ENCODE data around the gene DUS4L. TPM values are rescaled to one million over a fixed set of nuclear protein-coding genes. Genes with fewer than 3 reads are reported as not detected.
A peak's percentile ranks its signal among the peaks of the same experiment; 100 is the strongest.

Gene DUS4L
- total RNA-seq, 1 experiment from 2014 or later: 10.2 TPM

GRCh38 chr7:107581387-107582013 is 17.7 kb downstream of the DUS4L start:
- H3K9ac ChIP-seq (ENCODE audit: low read length): peak overlapping the region; percentile 89
- ChIA-PET CTCF (no interaction called here), POLR2A (ENCODE audit: unreplicated experiment) (interaction anchor here (0.6 kb wide), 1 partner anchor 16 kb away, joined by 5 read pairs; no protein-coding TSS in a partner anchor)

GRCh38 chr7:107582875-107583274 is 19.1 kb downstream of the DUS4L start:
- POLR2A ChIA-PET (ENCODE audit: unreplicated experiment): no interaction called here
- Histone ChIP-seq H3K9me2 (replicated peaks; ENCODE audit: low read length) (no peaks in the 10 kb centered on the region), H3K27me3 (ENCODE audit: low read length) (no peaks in the 10 kb centered on the region), H3K9ac (ENCODE audit: low read length) (no peak overlapping the region), H3K79me2 (ENCODE audit: low read length) (peaks cover 32% of the 10 kb centered on the region), H3K4me2 (ENCODE audit: low read length) (peak overlapping the region; percentile 38; the same call in 1 of the 2 replicates), H3K4me1 (ENCODE audit: insufficient read depth, low read length) (peaks cover 13% of the 10 kb centered on the region), H4K20me1 (ENCODE audit: low read length) (no peaks in the 10 kb centered on the region), H2AFZ (ENCODE audit: low read length) (no peak overlapping the region), H3K36me3 (ENCODE audit: low read depth, low read length) (peaks cover 9% of the 10 kb centered on the region; the same call in 1 of the 2 replicates), H3F3A (ENCODE audit: low read length, unreplicated experiment) (no peaks in the 10 kb centered on the region), H3K4me3 (ENCODE audit: low read length) (no peak overlapping the region), H3K9me3 (ENCODE audit: low read length) (no peaks in the 10 kb centered on the region), H3K27ac (ENCODE audit: low read length) (no peak overlapping the region)
- TF ChIP-seq EZH2 (IDR thresholded peaks at IDR 0.05; ENCODE audit: low read length, unreplicated experiment) (no peak), EZH2phosphoT487 (IDR thresholded peaks at IDR 0.05; ENCODE audit: borderline replicate concordance, low read length) (no peak), CTCF (conservative IDR thresholded peaks at IDR 0.05; ENCODE audit: low read depth, low read length) (no peak)
- no TSS peak for BruUV-seq (replicated peaks)
- CTCF ChIA-PET: no interaction called here
- intact Hi-C loops (cut with micrococcal nuclease): loop anchor here (5.0 to 10.0 kb wide), 2 partner anchors 74 to 292 kb away; no protein-coding TSS in a partner anchor
- ATAC-seq (no peak), DNase-seq (no peak)

More at GRCh38 chr7:107581387-107582013, 17.7 kb downstream of the DUS4L start:
- Histone ChIP-seq H3K4me1 (ENCODE audit: insufficient read depth, low read length) (peaks cover 19% of the 10 kb centered on the region), H4K20me1 (ENCODE audit: low read length) (no peaks in the 10 kb centered on the region), H3F3A (ENCODE audit: low read length, unreplicated experiment) (no peaks in the 10 kb centered on the region), H3K27ac (ENCODE audit: low read length) (no peak overlapping the region), H3K4me2 (ENCODE audit: low read length) (peak overlapping the region; percentile 95), H3K27me3 (ENCODE audit: low read length) (no peaks in the 10 kb centered on the region), H3K36me3 (ENCODE audit: low read depth, low read length) (peaks cover 10% of the 10 kb centered on the region; the same call in 1 of the 2 replicates), H3K9me2 (replicated peaks; ENCODE audit: low read length) (no peaks in the 10 kb centered on the region), H3K9me3 (ENCODE audit: low read length) (no peaks in the 10 kb centered on the region), H3K79me2 (ENCODE audit: low read length) (peaks cover 32% of the 10 kb centered on the region), H2AFZ (ENCODE audit: low read length) (no peak overlapping the region), H3K4me3 (ENCODE audit: low read length) (peak overlapping the region; percentile 93)
- intact Hi-C loops (cut with micrococcal nuclease): loop anchor here (1.0 to 10.0 kb wide), 5 partner anchors 17 to 293 kb away; no protein-coding TSS in a partner anchor
- DNase-seq (peak; percentile 31), ATAC-seq (no peak)
- BruUV-seq (replicated peaks): no TSS peak
- TF ChIP-seq CTCF (conservative IDR thresholded peaks at IDR 0.05; ENCODE audit: low read depth, low read length) (no peak), EZH2phosphoT487 (IDR thresholded peaks at IDR 0.05; ENCODE audit: borderline replicate concordance, low read length) (no peak), EZH2 (IDR thresholded peaks at IDR 0.05; ENCODE audit: low read length, unreplicated experiment) (no peak)

- H3F3A ChIP-seq (ENCODE audit: low read length, unreplicated experiment): no peaks in the 10 kb centered on the region
- no peak overlapping the region for H3K27ac ChIP-seq (ENCODE audit: low read length)
- ATAC-seq: no peak
- CTCF ChIA-PET: no interaction called here
- no peaks in the 10 kb centered on the region for H3K9me3 ChIP-seq (ENCODE audit: low read length)
- no peaks in the 10 kb centered on the region for H4K20me1 ChIP-seq (ENCODE audit: low read length)
- H3K36me3 ChIP-seq (ENCODE audit: low read depth, low read length): peaks cover 9% of the 10 kb centered on the region; the same call in 1 of the 2 replicates
- no peaks in the 10 kb centered on the region for H3K27me3 ChIP-seq (ENCODE audit: low read length)
- H3K4me2 ChIP-seq (ENCODE audit: low read length): no peak overlapping the region
- H2AFZ ChIP-seq (ENCODE audit: low read length): no peak overlapping the region
- intact Hi-C loops (cut with micrococcal nuclease): loop anchor here (5.0 to 10.0 kb wide), 2 partner anchors 73 to 290 kb away; no protein-coding TSS in a partner anchor
- TF ChIP-seq CTCF (conservative IDR thresholded peaks at IDR 0.05; ENCODE audit: low read depth, low read length): no peak
- no peak for TF ChIP-seq EZH2phosphoT487 (IDR thresholded peaks at IDR 0.05; ENCODE audit: borderline replicate concordance, low read length)
- no peak for TF ChIP-seq EZH2 (IDR thresholded peaks at IDR 0.05; ENCODE audit: low read length, unreplicated experiment)
- POLR2A ChIA-PET (ENCODE audit: unreplicated experiment): no interaction called here
- no TSS peak for BruUV-seq (replicated peaks)
- H3K9ac ChIP-seq (ENCODE audit: low read length): no peak overlapping the region
- no peak overlapping the region for H3K4me3 ChIP-seq (ENCODE audit: low read length)
- H3K4me1 ChIP-seq (ENCODE audit: insufficient read depth, low read length): peaks cover 13% of the 10 kb centered on the region
- no peak for DNase-seq
- H3K79me2 ChIP-seq (ENCODE audit: low read length): peaks cover 32% of the 10 kb centered on the region
- H3K9me2 ChIP-seq (replicated peaks; ENCODE audit: low read length): no peaks in the 10 kb centered on the region
Observed at GRCh38 chr7:107584716-107585115, 20.9 kb downstream of the DUS4L start.
